HEK293T (cell line): ENCODE measurements around the gene MAN2A1.

Source experiments
- BHLHE40 ChIP-seq: fragments of 450-650 bp; IDR thresholded peaks from 2 replicates; pipeline ENCODE4 v1.6.1; 2016; ENCODE audit warnings: mild to moderate bottlenecking, moderate library complexity, borderline replicate concordance
- FOXM1 ChIP-seq: fragments of 450-650 bp; IDR thresholded peaks from 2 replicates; pipeline ENCODE4 v1.6.1; 2017; ENCODE audit warnings: mild to moderate bottlenecking, borderline replicate concordance

GRCh38 chr5:109754319-109754718 is 64.6 kb downstream of the MAN2A1 start:
- TF ChIP-seq BHLHE40 (no peak), FOXM1 (no peak)
